Regular cardiac myocyte (primary cell): Measurements from ENCODE around the gene EXD1. TPM values are rescaled to one million over a fixed set of nuclear protein-coding genes. Genes with fewer than 3 reads are reported as not detected.

Experiments
- total RNA-seq: library from RNA; depleted of rRNA; stranded (reverse); fragments of >200 nt; gene quantifications from 2 replicates; pipeline ENCODE4 v1.2.3, GENCODE V29; 2014

The EXD1 gene
- total RNA-seq, result under 0.01 TPM in 1 of 2 replicates, not detected in the other

GRCh38 chr15:41230650-41231421 lies at the start of gene EXD1, which contains the start of gene CHP1:
Gene EXD1 (minus strand): TSS chr15:41230757. CDS start chr15:41226575, 4,182 bp downstream.
Gene CHP1 (plus strand): TSS chr15:41231268. CDS start chr15:41231383, 115 bp downstream.

Other genes starting within 250 kb of the EXD1 start
- gene INO80, start 114.5 kb downstream of the EXD1 start, total RNA-seq, result 27.6 and 30.9 TPM in 2 replicates
- 77.6 and 79.2 TPM in 2 replicates for gene CHP1, start 511 bp upstream of the EXD1 start, total RNA-seq
- 2.3 and 14.6 TPM in 2 replicates for gene OIP5, start 101.8 kb upstream of the EXD1 start, total RNA-seq
- gene NUSAP1, start 102.1 kb upstream of the EXD1 start, total RNA-seq, result 16.3 and 71.5 TPM in 2 replicates
- 31.3 and 38.5 TPM in 2 replicates for gene NDUFAF1, start 171.7 kb upstream of the EXD1 start, total RNA-seq
- gene RTF1, start 186.3 kb upstream of the EXD1 start, total RNA-seq, result 10.7 and 18.4 TPM in 2 replicates